Measurements from ENCODE around the gene ROMO1. TPM values are rescaled to one million over a fixed set of nuclear protein-coding genes. Genes with fewer than 3 reads are reported as not detected.
"Not testable (repeated sequence)": the region's sequence is repeated elsewhere in the genome, so short reads cannot be mapped to it uniquely, and the experiment has no call there.

ROMO1 gene
- total and polyA plus RNA-seq, 2 experiments from 2014 or later = 285 to 634 TPM

DNA sequence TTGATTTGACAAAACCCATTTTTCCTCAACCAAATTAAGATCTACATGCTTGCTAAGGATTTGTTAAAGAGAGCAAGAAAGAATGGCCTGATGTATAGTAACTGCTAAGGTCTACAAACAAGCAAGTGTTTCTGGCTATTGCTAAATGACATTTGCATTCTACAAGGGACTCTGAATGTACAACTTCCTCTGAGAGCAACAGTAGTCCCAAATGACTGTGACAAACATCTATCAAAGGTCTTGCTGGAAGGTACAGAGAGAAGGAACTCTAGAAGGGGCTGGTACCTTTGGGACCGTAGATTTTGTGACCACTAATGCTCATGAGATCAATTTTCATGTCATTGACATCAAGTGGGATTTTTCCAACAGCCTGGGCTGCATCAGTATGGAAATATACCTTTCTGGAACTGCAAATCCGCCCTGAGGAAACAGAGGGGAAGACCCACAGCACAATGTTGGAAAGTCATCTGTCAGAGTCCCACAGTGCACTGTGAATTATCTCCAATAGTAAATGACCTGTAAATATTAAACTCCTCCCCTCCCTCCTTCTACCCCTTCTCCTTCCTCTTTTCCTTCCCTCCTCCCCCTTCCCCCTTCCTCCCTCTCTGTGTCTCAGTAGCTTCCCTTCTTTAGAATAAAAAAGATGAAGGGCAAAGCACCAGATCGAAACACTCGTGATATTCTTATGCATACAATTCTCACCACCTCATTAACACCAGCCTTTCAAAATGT, 18.6 kb upstream of the ROMO1 start:
- Histone ChIP-seq H3K36me3 (replicated peaks; ENCODE audit: insufficient read depth, low read depth) (no peaks in the 10 kb centered on the region), H3K4me2 (no peak overlapping the region), H3K27ac (no peak overlapping the region), H3K4me3 (no peak overlapping the region), H3K9me2 (replicated peaks; ENCODE audit: insufficient read depth) (no peaks in the 10 kb centered on the region), H3K27me3 (no peaks in the 10 kb centered on the region), H4K20me1 (ENCODE audit: insufficient read depth, poor library complexity, severe bottlenecking) (no peaks in the 10 kb centered on the region), H3K9me3 (ENCODE audit: low read depth) (no peaks in the 10 kb centered on the region), H3K79me2 (no peaks in the 10 kb centered on the region), H2AFZ (no peak overlapping the region), H3K4me1 (ENCODE audit: insufficient read depth) (no peaks in the 10 kb centered on the region)
- WGBS (ENCODE audit: low lambda C conversion rate, missing lambda C conversion rate) = 87% methylated on average over 4 of the region's 4 CpGs
- no peak for DNase-seq (ENCODE audit: low spot score)
- TF ChIP-seq EZH2 (IDR thresholded peaks at IDR 0.05; ENCODE audit: borderline replicate concordance) = no peak
- TF ChIP-seq EZH2phosphoT487 (IDR thresholded peaks at IDR 0.05; ENCODE audit: low read depth, severe bottlenecking, unreplicated experiment) = no peak
- TF ChIP-seq, protein P1, sequence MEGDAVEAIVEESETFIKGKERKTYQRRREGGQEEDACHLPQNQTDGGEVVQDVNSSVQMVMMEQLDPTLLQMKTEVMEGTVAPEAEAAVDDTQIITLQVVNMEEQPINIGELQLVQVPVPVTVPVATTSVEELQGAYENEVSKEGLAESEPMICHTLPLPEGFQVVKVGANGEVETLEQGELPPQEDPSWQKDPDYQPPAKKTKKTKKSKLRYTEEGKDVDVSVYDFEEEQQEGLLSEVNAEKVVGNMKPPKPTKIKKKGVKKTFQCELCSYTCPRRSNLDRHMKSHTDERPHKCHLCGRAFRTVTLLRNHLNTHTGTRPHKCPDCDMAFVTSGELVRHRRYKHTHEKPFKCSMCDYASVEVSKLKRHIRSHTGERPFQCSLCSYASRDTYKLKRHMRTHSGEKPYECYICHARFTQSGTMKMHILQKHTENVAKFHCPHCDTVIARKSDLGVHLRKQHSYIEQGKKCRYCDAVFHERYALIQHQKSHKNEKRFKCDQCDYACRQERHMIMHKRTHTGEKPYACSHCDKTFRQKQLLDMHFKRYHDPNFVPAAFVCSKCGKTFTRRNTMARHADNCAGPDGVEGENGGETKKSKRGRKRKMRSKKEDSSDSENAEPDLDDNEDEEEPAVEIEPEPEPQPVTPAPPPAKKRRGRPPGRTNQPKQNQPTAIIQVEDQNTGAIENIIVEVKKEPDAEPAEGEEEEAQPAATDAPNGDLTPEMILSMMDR (IDR thresholded peaks at IDR 0.05; ENCODE audit: poor library complexity) = no peak

DNA sequence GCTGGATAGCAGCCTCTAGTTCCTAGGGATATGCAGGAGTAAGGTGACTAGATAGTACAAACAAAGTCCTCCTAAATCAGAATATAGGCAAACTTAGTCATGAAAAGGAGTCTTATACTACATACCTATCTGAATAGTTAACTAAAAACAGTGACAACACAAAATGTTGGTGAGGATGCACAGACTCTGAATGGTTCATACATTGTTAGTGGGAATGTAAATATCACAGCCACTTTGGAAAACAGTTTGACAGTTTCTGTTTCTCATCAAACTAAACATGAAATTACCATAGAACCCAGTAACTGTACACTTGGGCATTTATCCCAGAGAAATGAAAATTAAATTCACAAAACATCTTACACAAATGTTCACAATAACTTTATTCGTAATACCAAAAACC, 17.2 kb upstream of the ROMO1 start:
- TF ChIP-seq EZH2phosphoT487 (IDR thresholded peaks at IDR 0.05; ENCODE audit: low read depth, severe bottlenecking, unreplicated experiment) (no peak), EZH2 (IDR thresholded peaks at IDR 0.05; ENCODE audit: borderline replicate concordance) (no peak)
- TF ChIP-seq, protein P1 (IDR thresholded peaks at IDR 0.05; ENCODE audit: poor library complexity) = no peak
- Histone ChIP-seq H3K4me3 (no peak overlapping the region), H3K36me3 (replicated peaks; ENCODE audit: insufficient read depth, low read depth) (no peaks in the 10 kb centered on the region), H2AFZ (no peak overlapping the region), H3K9me3 (ENCODE audit: low read depth) (no peaks in the 10 kb centered on the region), H3K79me2 (no peaks in the 10 kb centered on the region), H3K27me3 (no peaks in the 10 kb centered on the region), H3K9me2 (replicated peaks; ENCODE audit: insufficient read depth) (no peaks in the 10 kb centered on the region), H3K4me2 (no peak overlapping the region), H3K27ac (no peak overlapping the region), H4K20me1 (ENCODE audit: insufficient read depth, poor library complexity, severe bottlenecking) (no peaks in the 10 kb centered on the region), H3K4me1 (ENCODE audit: insufficient read depth) (no peaks in the 10 kb centered on the region)
- WGBS (ENCODE audit: low lambda C conversion rate, missing lambda C conversion rate) = 47% methylated on average over 1 of the region's 1 CpG
- no peak for DNase-seq (ENCODE audit: low spot score)

DNA sequence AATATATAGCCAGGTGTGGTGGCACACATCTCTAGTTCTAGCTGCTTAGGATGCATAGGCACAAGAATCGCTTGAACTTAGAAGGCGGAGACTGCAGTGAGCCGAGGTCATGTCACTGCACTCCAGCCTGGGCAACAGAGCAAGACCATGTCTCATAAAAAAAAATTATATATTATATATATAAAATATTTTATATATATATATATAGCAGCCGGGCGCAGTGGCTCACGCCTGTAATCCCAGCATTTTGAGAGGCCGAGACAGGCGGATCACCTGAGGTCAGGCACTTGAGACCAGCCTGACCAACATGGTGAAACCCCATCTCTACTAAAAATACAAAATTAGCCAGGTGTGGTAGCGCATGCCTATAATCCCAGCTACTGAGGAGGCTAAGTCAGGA, 13.8 kb upstream of the ROMO1 start:
- not testable (repeated sequence) for H3K27me3 ChIP-seq; DNase-seq (ENCODE audit: low spot score); H2AFZ ChIP-seq; H3K36me3 ChIP-seq (replicated peaks; ENCODE audit: insufficient read depth, low read depth); H3K4me3 ChIP-seq; H4K20me1 ChIP-seq (ENCODE audit: insufficient read depth, poor library complexity, severe bottlenecking); H3K4me2 ChIP-seq; H3K9me2 ChIP-seq (replicated peaks; ENCODE audit: insufficient read depth); H3K9me3 ChIP-seq (ENCODE audit: low read depth); H3K79me2 ChIP-seq; H3K27ac ChIP-seq; H3K4me1 ChIP-seq (ENCODE audit: insufficient read depth)
- WGBS (ENCODE audit: low lambda C conversion rate, missing lambda C conversion rate) = 94% methylated on average over 9 of the region's 9 CpGs

DNA sequence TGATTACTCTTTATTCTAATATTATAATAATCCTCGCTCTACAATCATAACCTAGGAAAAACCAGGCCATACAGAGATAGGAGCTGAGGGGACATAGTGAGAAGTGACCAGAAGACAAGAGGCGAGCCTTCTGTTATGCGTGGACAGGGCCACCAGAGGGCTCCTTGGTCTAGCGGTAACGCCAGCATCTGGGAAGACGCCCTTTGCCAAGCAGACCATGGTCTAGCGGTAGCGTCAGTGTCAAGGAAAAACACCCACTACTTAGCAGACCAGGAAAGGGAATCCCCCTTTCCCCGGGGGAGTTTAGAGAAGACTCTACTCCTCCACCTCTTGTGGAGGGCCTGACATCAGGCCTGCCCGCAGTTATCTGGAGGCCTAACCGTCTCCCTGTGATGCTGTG, 12.3 kb upstream of the ROMO1 start:
- H3K4me3 ChIP-seq; H3K9me2 ChIP-seq (replicated peaks; ENCODE audit: insufficient read depth); H3K9me3 ChIP-seq (ENCODE audit: low read depth); H3K4me1 ChIP-seq (ENCODE audit: insufficient read depth); H3K36me3 ChIP-seq (replicated peaks; ENCODE audit: insufficient read depth, low read depth); H4K20me1 ChIP-seq (ENCODE audit: insufficient read depth, poor library complexity, severe bottlenecking); H3K4me2 ChIP-seq; DNase-seq (ENCODE audit: low spot score); H2AFZ ChIP-seq; H3K27ac ChIP-seq; H3K27me3 ChIP-seq; H3K79me2 ChIP-seq: not testable (repeated sequence)
- WGBS (ENCODE audit: low lambda C conversion rate, missing lambda C conversion rate) = 93% methylated on average over 11 of the region's 11 CpGs
